Stomach (tissue), 4 donors: ENCODE measurements around the gene CCKAR.

ENCODE experiments used
- CTCF ChIP-seq, 7 experiments: fragments of 450-650 bp in 4 of 7; fragments of 200-600 bp in 3 of 7; sonication (generic) in 3 of 7; IDR thresholded peaks; one replicate each; pipeline ENCODE4 v1.5.1; 2016 to 2019; ENCODE audit warnings: antibody characterized with exemption in 7 of 7, control low read depth in 2 of 7, mild to moderate bottlenecking in 1 of 7
- EP300 ChIP-seq: sonication (generic); formaldehyde crosslinking; IDR thresholded peaks from one replicate; pipeline ENCODE4 v1.6.1; 2017; ENCODE audit warnings: antibody characterized with exemption
- POLR2A ChIP-seq, 4 donors: fragments of 450-650 bp; IDR thresholded peaks; one replicate each; pipeline ENCODE4 v1.6.1; 2016; ENCODE audit warnings: antibody characterized with exemption in 4 of 4, control low read depth in 2 of 4, mild to moderate bottlenecking in 1 of 4, moderate library complexity in 1 of 4
- POLR2AphosphoS5 ChIP-seq, 3 donors: sonication (generic); formaldehyde crosslinking; IDR thresholded peaks; one replicate each; pipeline ENCODE4 v1.6.1; 2016; ENCODE audit warnings: antibody characterized with exemption in 3 of 3

- TF ChIP-seq POLR2AphosphoS5 (IDR thresholded peaks at IDR 0.05) (no peak), CTCF (IDR thresholded peaks at IDR 0.05) (no peak), POLR2A (IDR thresholded peaks at IDR 0.05) (no peak), EP300 (no peak)
These were observed 21.9 kb downstream of the CCKAR start for GRCh38 chr4:26468283-26468949.
